ENCODE data around the gene PXDN.
"Not testable (repeated sequence)": the region's sequence is repeated elsewhere in the genome, so short reads cannot be mapped to it uniquely, and the experiment has no call there.

Gene PXDN

DNA sequence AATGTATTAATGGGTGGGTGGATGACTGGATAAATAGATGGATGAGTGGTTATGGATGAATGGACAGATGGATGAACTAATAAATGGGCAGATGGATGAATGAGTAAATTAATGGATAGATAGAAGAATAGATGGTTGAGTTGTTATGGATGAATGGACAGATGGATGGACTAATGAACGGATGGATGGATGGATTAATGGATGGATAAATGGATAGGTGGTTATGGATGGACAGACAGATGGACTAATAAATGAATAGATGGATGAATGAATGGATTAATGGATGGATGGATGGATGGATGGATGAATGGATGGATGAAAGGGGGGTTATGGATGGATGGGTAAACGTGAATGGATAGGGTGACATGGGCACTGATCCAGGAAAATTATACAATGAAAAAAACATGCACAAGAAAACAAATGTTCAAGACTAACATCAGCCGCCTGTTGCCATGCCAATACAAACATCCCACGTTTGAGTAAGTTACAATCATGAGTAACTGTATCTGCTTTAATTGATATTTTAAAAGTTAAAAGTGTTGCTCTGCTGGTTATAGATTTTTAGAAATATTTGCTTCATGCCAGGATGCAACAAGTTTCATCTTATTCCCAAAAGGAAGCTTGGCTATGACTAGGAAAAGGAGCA lies 20.8 kb downstream of the PXDN start:
- H3K9ac ChIP-seq (ENCODE audit: insufficient read length, low read depth) = no peak overlapping the region
- TF ChIP-seq YY1 (IDR thresholded peaks at IDR 0.05; ENCODE audit: insufficient read depth, insufficient read length) = no peak
- TF ChIP-seq SUZ12 (IDR thresholded peaks at IDR 0.05; ENCODE audit: extremely low read depth, insufficient read depth, insufficient read length) = no peak
- no peak for TF ChIP-seq ZNF274 (IDR thresholded peaks at IDR 0.05; ENCODE audit: low read depth, low read length)
- H3K4me1 ChIP-seq (ENCODE audit: insufficient read depth, insufficient read length) = peaks cover 4% of the 10 kb centered on the region

DNA sequence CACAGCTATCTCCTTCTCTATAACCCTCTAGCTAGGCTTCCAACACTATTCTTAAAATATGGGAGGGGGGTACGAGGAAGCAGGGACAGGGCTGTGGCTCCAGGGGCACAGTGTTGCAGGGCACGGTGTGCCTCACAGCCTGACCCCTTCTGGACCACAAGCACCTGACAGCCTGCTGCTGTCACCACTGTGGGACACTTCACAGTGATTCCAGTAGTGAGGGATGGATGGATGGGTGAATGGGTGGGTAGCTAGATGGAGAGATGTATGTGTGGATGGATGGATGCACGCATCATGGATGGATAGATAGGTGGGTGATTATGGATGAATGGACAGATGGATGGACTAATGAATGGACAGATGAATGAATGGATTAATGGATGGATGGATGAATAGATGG lies 21.6 kb downstream of the PXDN start:
- DNase-seq (ENCODE audit: low read depth, low spot score) = no peak
- peaks cover 7% of the 10 kb centered on the region for H3K36me3 ChIP-seq (ENCODE audit: insufficient read depth, insufficient read length, low read length)
- H3K27me3 ChIP-seq (ENCODE audit: insufficient read depth, insufficient read length) = no peaks in the 10 kb centered on the region
- TF ChIP-seq YY1 (IDR thresholded peaks at IDR 0.05; ENCODE audit: insufficient read depth, insufficient read length) = no peak
- TF ChIP-seq SUZ12 (IDR thresholded peaks at IDR 0.05; ENCODE audit: extremely low read depth, insufficient read depth, insufficient read length) = no peak
- no peak for TF ChIP-seq ZNF274 (IDR thresholded peaks at IDR 0.05; ENCODE audit: low read depth, low read length)
- H3K4me1 ChIP-seq (ENCODE audit: insufficient read depth, insufficient read length) = peaks cover 4% of the 10 kb centered on the region
- no peak overlapping the region for H3K9ac ChIP-seq (ENCODE audit: insufficient read length, low read depth)
- H3K4me3 ChIP-seq (ENCODE audit: insufficient read length, low read depth) = no peak overlapping the region
- no peaks in the 10 kb centered on the region for H3K9me3 ChIP-seq (ENCODE audit: insufficient read depth, low read length)

More for the DNA sequence above, 20.8 kb downstream of the PXDN start:
- Histone ChIP-seq H3K9me3 (ENCODE audit: insufficient read depth, low read length) (no peaks in the 10 kb centered on the region), H3K36me3 (ENCODE audit: insufficient read depth, insufficient read length, low read length) (peaks cover 7% of the 10 kb centered on the region), H3K4me3 (ENCODE audit: insufficient read length, low read depth) (no peak overlapping the region), H3K27me3 (ENCODE audit: insufficient read depth, insufficient read length) (no peaks in the 10 kb centered on the region)
- no peak for DNase-seq (ENCODE audit: low read depth, low spot score)

DNA sequence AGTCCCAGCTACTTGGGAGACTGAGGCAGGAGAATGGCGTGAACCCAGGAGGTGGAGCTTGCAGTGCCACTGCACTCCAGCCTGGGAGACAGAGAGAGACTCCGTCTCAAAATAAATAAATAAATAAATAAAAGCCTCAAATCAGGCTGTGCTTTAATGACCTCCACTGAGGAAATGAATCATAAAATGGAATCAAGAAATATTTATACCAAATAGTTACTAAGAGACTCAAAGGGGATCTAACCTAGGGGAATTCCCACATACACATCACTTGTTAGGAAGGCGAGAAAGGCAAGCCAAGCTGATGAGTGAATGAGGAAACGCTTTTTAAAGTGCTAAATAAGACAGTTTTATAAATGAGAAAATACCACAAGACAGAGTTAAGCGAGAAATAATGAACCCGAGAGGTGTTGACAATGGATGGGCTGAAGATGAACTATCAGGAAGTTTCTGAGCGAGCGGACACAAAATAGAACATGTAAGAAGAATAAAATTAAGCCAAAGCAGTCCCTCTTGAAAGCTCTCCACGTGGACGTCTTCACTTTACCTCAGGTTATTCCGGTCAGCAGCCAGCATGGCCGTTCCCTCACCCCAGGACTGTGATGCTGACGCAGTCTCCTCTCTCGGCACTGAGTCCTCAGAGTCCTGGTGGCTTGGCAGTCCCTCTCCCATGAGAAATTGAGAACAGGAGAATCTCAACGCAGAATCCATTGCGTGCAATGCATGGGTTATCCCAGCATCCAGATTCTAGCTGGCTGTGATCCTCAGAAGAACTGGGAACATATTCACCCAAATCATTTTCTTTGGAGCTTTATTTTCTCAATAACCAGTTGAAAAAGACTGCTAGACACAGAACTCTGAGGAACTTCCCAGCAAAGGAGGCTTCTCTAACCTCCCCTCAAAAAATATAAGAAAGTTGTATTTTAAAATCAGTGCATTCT lies 22.3 kb downstream of the PXDN start:
- Histone ChIP-seq H3K4me3 (ENCODE audit: insufficient read length, low read depth) (no peak overlapping the region), H3K9me3 (ENCODE audit: insufficient read depth, low read length) (no peaks in the 10 kb centered on the region), H3K9ac (ENCODE audit: insufficient read length, low read depth) (no peak overlapping the region), H3K27me3 (ENCODE audit: insufficient read depth, insufficient read length) (no peaks in the 10 kb centered on the region), H3K4me1 (ENCODE audit: insufficient read depth, insufficient read length) (peaks cover 4% of the 10 kb centered on the region), H3K36me3 (ENCODE audit: insufficient read depth, insufficient read length, low read length) (peaks cover 3% of the 10 kb centered on the region)
- DNase-seq (ENCODE audit: low read depth, low spot score) = no peak
- TF ChIP-seq SUZ12 (IDR thresholded peaks at IDR 0.05; ENCODE audit: extremely low read depth, insufficient read depth, insufficient read length) (no peak), YY1 (IDR thresholded peaks at IDR 0.05; ENCODE audit: insufficient read depth, insufficient read length) (no peak), ZNF274 (IDR thresholded peaks at IDR 0.05; ENCODE audit: low read depth, low read length) (no peak)

DNA sequence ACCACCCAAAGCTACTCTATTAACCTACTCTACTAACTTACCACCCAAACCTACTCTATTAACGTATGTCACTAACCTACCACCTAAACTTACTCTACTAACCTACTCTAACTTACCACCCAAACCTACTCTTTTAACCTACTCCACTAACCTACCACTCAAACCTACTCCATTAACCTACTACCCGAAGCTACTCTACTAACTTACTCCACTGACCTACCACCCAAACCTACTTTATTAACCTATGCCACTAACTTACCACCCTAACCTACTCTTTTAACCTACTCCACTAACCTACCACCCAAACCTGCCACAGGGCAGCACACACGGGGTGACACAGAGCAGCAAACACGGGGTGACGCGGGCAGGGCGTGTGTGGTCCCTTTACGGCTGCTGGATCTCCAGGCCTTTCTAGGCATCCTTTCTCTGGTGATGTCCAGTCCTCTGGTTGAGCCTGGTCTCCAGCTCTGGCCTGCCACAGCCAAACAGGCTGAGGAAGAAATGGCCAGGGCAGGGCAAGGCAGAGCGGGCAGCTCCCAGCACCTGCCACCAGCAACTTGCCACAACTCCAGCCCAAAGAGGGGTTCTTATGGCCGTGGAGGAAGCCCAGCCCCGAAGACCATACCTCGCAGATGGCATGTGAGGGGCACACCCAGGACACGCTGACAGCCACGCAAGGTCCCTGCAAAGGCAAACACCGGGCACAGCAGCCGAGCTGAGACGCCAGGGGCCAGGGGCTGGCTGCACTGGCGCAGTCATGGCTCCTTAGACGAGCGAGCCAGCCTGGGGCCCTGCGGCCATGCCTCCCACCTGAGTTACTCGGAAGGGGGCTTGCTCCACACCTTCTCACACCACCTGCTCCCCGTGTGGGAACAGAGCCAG lies 25.7 kb downstream of the PXDN start:
- Histone ChIP-seq H3K36me3 (ENCODE audit: insufficient read depth, insufficient read length, low read length) (peaks cover 10% of the 10 kb centered on the region), H3K4me1 (ENCODE audit: insufficient read depth, insufficient read length) (peaks cover 9% of the 10 kb centered on the region)
- DNase-seq (ENCODE audit: low read depth, low spot score) = no peak

DNA sequence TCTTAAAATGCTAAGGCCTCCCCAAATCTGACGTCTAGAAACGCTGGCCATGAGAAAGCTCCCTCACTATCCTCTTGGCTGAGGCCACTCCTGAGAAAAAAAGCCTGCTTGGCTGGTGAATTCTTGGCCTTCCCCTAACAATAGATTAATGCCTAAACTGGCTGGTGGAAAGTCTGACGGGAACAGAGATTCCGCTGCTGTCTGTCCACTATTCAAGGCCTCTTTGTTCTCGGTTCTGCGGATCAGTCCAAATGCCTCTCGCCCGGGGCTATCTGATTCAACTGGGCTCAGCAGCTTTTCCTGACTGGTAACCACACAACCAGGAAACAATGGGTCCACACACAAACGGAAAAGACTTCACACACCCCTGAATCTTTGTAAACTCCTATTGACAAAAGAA lies 27.2 kb downstream of the PXDN start:
- Histone ChIP-seq H3K36me3 (ENCODE audit: insufficient read depth, insufficient read length, low read length) (peaks cover 9% of the 10 kb centered on the region), H3K27me3 (ENCODE audit: insufficient read depth, insufficient read length) (peaks cover 17% of the 10 kb centered on the region), H3K9me3 (ENCODE audit: insufficient read depth, low read length) (no peaks in the 10 kb centered on the region), H3K9ac (ENCODE audit: insufficient read length, low read depth) (no peak overlapping the region), H3K4me1 (ENCODE audit: insufficient read depth, insufficient read length) (peaks cover 9% of the 10 kb centered on the region), H3K4me3 (ENCODE audit: insufficient read length, low read depth) (no peak overlapping the region)
- DNase-seq (ENCODE audit: low read depth, low spot score) = no peak
- TF ChIP-seq ZNF274 (IDR thresholded peaks at IDR 0.05; ENCODE audit: low read depth, low read length) (no peak), YY1 (IDR thresholded peaks at IDR 0.05; ENCODE audit: insufficient read depth, insufficient read length) (no peak), SUZ12 (IDR thresholded peaks at IDR 0.05; ENCODE audit: extremely low read depth, insufficient read depth, insufficient read length) (no peak)

More for the DNA sequence above, 25.7 kb downstream of the PXDN start:
- no peak for TF ChIP-seq SUZ12 (IDR thresholded peaks at IDR 0.05; ENCODE audit: extremely low read depth, insufficient read depth, insufficient read length)
- no peak for TF ChIP-seq ZNF274 (IDR thresholded peaks at IDR 0.05; ENCODE audit: low read depth, low read length)
- TF ChIP-seq YY1 (IDR thresholded peaks at IDR 0.05; ENCODE audit: insufficient read depth, insufficient read length) = no peak
- Histone ChIP-seq H3K9ac (ENCODE audit: insufficient read length, low read depth) (no peak overlapping the region), H3K4me3 (ENCODE audit: insufficient read length, low read depth) (no peak overlapping the region), H3K27me3 (ENCODE audit: insufficient read depth, insufficient read length) (peaks cover 8% of the 10 kb centered on the region), H3K9me3 (ENCODE audit: insufficient read depth, low read length) (no peaks in the 10 kb centered on the region)

DNA sequence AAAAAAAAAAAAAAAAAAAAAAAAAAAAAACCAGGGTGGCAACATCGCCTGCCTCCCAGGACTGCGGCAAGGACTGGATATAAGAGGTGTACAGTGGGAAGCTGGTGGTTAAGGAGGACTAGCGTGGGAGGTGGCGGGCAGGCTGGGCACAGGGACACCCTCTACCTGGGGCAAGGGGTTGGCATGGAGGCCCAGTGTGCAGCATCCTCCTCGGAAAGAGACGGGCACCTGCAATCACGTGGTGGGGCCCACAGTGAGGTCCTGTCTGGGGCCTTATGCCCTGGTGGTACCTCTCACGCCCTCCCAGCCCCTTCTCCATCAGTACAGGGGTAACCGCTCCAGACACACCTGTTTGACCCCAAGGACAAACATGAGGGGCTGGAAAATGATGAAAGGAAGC lies 27.9 kb downstream of the PXDN start:
- no peak for TF ChIP-seq YY1 (IDR thresholded peaks at IDR 0.05; ENCODE audit: insufficient read depth, insufficient read length)
- TF ChIP-seq SUZ12 (IDR thresholded peaks at IDR 0.05; ENCODE audit: extremely low read depth, insufficient read depth, insufficient read length) = no peak
- TF ChIP-seq ZNF274 (IDR thresholded peaks at IDR 0.05; ENCODE audit: low read depth, low read length) = no peak
- peaks cover 9% of the 10 kb centered on the region for H3K4me1 ChIP-seq (ENCODE audit: insufficient read depth, insufficient read length)
- no peak for DNase-seq (ENCODE audit: low read depth, low spot score)
- H3K27me3 ChIP-seq (ENCODE audit: insufficient read depth, insufficient read length) = peaks cover 23% of the 10 kb centered on the region
- H3K9me3 ChIP-seq (ENCODE audit: insufficient read depth, low read length) = no peaks in the 10 kb centered on the region
- no peak overlapping the region for H3K4me3 ChIP-seq (ENCODE audit: insufficient read length, low read depth)
- no peak overlapping the region for H3K9ac ChIP-seq (ENCODE audit: insufficient read length, low read depth)
- peaks cover 7% of the 10 kb centered on the region for H3K36me3 ChIP-seq (ENCODE audit: insufficient read depth, insufficient read length, low read length)

DNA sequence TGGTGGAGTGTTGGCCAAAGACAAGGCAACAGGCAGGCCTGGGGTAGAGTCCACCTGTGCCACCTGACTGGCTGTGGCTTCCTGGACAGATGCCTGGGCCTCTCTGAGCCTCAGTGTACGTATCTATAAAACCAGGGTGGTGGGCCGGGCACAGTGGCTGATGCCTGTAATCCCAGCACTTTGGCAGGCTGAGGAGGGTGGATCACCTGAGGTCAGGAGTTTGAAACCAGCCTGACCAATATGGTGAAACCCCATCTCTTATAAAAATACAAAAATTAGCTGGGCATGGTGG lies 28.4 kb downstream of the PXDN start:
- H3K9me3 ChIP-seq (ENCODE audit: insufficient read depth, low read length); H3K9ac ChIP-seq (ENCODE audit: insufficient read length, low read depth); DNase-seq (ENCODE audit: low read depth, low spot score); H3K4me3 ChIP-seq (ENCODE audit: insufficient read length, low read depth); H3K4me1 ChIP-seq (ENCODE audit: insufficient read depth, insufficient read length); H3K36me3 ChIP-seq (ENCODE audit: insufficient read depth, insufficient read length, low read length): not testable (repeated sequence)
- H3K27me3 ChIP-seq (ENCODE audit: insufficient read depth, insufficient read length) = peaks cover 23% of the 10 kb centered on the region

Data from NT2/D1 (cell line).